HG02642 (cell line): ENCODE measurements around the gene ENDOU.

ENCODE experiments used
- ATAC-seq: cut with Tn5 transposase; IDR thresholded peaks from one replicate; pipeline ENCODE4 v1.9.1; 2021; ENCODE audit warnings: mild to moderate bottlenecking; ENCODE audit not compliant: unreplicated experiment, poor library complexity

The ENDOU gene

DNA sequence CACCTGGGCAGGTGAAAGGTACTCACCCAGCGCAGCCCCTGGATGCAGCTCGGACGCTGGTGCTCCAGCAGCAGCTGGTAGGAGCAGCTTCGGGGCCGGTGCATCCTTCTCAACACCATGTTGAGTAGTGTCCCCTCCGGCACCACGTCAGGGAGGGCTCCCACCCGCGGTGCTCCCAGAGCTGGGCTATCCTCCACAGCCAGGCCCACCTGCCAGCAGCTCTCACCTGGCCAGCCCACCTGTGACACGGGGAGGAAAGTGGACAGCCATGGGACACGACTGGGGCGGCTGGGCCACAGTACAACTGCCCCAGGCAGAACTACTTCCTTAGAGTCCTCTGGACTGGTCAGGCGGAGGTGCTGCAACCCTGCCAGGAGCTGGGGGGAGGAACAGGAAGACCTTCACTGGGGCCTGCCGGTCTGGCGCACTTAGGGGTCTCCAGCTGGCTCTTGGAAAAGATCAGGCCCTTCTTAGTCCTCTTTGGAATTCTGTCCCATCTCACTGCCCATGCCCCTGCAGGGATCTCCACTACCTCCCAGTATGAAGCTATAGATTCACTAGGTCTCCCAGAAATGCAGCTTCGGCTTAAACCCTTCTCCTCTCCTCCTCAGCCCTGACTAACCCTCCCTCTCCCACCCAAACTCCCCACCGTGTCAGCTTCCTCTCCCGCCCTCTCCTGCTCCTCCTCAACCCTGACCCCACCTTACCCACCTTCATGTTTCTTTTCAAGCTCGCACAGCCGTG, 32.7 kb upstream of the ENDOU start:
- no peak for ATAC-seq

DNA sequence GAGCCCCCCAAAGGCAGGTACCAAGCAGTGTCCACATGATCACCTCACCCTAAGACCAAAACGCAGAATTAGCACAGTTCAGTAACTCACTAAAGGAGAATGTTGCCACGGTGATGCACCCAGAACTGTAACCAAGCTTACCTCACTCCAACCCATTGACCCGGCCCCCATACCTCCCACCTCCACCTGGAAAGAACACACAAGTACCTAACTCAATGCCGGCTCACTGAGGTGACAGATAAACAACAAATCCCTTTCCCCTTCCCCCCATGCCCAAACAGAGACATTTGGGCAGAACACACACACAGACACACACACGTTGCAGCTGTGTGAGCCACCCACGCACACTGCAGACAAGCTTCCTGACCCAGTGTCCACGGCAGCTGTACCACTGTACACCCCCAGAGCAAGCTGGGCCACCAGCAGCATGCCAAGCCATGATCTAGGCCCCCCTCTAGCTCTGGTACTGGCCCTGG, 32.1 kb upstream of the ENDOU start:
- no peak for ATAC-seq

DNA sequence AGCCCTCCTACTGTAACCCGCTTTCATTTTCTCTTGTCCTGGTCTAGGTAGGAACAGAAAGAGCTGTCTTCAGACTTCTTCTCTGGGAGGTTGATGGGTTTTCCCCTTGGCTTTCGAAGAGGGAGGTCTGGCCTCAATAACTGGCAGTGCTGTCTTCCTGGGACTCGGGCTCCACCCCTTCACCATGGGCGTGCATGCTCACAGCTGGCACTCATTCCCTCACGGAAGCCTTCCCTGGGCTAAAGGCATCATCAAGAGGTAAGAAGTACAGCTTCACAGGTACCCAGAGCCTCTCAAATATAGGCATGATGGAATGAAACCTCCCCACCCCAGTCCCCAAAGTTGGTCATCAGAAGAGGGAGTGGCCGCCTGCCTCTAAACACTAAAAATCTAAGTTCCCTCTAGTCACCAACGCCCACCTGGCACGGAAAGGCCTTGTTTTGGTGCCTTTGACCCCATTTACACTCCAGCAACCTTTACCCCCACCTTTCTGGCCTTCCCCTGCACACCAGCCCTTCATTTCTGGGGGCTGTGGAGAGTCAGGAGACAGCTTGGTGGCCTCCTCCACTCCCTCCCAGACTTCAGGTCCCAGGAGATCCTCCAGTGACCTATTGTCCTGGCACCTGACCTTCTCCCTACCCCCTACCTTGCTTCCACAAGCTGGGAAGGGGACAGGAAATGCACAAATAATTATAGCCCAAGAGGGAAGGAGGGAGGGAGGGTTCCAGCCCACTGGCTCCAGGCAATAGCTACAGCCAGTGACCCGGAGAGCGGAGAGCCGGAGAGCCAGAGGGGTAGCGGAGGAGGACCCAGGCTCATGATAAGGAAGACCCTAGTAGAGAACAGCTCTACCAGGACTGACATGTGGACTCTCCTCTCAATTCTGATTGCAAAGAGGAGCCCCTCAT, 30.6 kb upstream of the ENDOU start:
- ATAC-seq = peak; percentile 70

DNA sequence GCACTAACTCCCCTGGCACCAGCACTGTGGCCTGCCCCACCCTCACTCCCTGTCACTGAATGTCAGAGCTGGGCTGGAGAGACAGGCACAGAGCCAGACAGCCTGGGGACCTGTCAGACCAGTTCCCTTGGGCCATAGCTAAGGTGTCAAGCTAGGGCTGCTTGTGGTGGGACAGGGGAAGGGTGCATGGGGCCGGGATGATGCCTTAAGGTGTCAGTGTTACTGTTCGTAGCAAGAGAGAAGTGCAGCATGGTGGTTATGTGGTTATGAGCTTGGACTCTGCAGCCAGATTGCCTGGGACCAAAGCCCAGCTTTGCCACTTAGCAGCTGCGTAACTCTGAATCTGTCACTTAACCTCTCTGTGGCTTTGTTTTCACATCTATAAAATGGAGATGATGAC, 29.6 kb upstream of the ENDOU start:
- peak; percentile 13 for ATAC-seq

DNA sequence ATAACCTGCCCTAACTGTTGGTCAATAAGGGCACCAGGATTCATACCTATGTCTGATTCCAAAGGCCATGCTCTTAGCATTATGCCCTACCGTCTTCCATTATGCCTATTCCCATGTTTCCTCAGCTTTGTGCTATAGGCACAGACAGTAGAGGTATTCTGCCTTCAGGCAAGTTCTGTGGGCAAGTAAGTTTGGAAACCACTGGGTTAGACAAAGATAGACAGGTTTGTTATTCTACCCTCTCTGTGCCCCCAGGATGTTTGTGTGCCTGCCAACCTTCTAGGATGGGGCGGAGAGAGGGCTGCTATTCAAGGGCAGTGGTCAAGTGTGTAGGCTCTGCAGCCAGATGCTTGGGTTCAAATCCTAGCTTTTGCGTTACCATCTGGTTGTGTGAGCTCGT, 28.8 kb upstream of the ENDOU start:
- no peak for ATAC-seq

DNA sequence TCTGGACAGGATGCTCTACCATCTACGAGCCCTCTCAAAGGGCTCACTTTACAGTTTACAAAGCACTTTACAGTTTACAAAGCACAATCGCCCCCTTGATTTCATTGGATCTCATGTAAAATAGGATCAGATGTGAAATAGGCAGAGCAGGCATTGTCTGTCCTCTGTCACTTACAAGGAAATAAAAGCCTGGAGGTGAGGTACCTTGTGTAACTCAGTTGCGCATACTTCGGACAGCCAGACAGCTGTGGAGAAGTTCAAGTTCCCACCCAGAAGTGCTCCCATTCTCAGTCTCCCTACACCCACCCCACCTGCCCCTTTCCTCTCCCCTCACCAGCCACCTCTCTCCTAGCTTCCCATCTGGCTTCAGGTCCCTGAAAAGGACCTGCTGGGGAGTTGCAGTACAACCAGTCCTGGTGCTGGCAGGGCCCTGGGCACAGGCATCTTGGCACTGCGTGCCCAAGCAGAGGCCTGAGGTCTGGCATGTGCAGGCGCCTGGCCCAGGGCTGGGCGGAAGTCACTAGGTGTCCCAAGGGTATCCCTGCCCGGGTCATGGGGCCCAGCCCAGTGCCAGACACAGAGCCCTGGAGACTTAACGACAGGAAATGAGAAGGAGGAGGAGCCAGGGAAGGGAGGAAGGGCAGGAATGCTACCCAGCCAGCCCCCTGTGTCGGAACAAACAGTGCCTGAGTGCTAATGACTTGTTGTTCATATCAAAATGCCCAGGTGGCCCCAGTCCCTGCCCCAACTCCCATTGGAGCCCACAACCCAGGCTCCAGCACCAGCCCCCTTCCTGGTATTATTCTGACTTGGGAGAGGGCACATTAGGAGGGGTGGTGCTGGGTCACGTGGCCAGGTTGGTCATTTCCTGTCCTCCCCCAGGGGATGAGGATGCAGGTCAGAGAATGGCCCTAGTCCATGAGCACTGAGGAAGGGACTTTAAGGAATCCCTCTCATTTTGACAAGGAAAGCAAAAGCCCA, 28.0 kb upstream of the ENDOU start:
- no peak for ATAC-seq

DNA sequence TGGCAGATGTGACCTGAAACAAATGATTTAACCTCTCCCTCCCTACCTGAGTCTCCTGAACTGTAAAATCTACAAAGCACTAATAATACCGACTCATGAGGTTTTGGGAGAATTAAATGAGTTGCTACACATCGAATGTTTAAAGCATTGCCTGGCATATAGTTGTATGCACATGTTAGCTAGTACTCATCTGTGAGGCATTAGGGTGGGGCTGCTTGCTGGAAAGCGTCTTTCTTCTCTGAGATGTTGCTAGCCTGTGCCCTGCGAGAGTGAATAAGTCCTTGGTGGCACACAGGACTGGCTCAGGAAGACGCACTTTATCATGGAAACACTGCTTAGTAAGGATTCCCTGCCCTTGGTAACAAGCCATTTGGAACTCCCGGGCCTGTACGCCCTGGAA, 27.3 kb upstream of the ENDOU start:
- no peak for ATAC-seq

DNA sequence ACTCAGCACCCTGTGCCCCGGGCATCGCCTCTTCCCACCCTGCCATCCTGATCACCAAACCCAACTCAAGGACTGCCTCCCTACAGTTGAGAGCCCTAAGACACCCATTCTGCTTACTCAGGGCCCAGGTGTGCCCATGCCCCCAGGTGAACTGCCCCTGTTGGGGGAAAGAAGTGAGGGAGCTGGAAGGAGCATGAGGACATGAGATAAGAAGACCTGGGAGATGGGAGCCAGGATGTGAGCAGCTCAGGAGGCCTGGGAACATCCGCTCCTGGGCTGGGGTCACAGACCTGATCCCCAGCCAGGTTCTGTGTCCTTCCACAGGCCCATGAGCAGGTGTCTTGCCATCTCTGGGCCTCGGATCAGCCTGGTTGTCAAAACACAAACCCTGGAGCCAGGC, 26.8 kb upstream of the ENDOU start:
- no peak for ATAC-seq

DNA sequence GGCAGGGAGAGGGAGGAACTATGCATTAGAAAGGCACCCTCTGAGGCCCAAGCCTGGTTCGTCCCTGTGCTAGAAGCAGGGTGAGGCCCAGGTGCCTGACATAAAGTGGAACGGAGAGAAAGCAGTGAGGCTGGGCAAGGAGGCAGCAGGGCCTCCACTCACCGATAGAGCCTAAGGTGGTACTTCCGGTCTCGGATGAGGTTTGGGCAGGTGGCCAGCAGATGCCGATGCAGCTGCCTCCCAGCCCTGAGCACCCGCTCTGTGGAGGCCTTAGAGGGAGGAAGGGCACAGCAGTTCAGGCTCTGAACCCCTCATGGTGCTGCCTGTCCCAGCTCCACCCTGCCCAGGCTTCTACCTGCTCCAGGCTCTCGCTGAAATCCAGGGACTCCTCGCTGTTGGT, 26.3 kb upstream of the ENDOU start:
- ATAC-seq = no peak

DNA sequence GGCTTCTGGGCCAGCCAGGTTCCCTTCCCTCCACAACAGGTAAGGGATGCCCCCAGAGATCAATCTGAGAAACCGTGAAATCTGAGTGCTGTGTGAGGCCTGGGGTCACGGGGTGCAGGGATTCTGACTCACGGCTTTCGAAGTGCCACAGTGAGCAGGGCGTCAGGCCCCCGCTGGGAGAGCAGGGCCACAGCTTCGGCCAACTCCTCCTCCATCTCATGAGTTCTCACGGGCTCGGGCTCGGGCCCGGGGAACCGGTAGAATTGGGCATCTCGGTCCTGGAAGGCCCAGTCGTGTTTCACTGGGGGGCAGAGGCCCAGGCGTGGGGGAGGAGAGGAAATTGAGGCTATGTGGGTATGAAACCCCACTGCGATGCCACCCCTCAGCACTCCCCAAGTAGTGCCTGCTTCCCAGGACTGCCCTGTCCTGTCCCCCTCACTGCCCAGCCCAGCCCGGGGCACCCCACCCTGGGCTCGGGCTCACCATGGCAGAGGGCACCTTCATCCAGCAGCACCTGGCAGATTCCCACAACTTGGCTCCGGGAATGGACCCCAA, 25.7 kb upstream of the ENDOU start:
- ATAC-seq = no peak

DNA sequence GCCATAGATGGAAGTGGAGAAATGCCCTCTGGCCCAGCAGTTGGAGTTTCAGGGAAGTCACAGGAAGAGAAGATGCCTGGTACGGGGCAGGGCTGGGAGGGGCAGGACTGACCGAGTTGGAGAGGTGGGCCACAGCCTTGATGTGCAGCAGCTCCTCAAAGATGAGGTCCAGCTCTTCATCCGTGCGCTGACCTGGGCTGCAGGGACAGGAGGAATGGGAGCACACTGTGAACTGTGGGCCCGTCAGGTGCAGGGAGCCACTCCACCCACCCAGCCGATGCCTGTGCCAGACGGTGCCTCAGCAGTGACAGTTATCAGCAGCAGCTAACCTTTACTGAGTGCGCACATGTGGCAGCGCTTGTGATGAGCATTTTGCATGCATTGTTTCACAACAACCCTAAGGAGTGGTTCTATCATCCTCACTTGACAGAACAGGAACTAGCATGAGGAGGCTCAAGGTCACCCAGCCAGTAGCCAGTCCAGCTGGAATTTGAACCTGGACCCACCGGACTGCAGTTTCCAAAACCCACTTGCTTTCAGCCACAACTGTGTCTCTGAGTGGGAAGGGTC, 25.0 kb upstream of the ENDOU start:
- ATAC-seq = no peak

DNA sequence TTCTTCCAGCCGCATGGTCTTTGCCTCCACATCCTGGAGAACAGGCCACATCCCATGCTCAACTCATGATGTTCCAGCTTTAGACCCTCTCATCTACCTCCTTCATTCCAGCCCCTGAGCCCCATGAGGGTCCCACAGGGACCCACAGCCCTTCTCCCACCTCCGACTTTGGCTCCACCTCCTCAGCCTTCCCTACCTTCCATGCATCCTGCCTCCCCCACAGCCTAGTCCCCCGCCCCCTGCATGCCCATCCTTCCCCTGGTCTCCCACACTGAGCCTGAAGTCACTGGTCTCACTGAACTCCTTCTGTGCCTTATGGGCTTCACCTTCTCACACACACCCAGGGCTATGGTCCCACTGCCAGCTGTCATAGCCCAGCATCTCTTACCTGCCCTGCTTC, 23.6 kb upstream of the ENDOU start:
- no peak for ATAC-seq

DNA sequence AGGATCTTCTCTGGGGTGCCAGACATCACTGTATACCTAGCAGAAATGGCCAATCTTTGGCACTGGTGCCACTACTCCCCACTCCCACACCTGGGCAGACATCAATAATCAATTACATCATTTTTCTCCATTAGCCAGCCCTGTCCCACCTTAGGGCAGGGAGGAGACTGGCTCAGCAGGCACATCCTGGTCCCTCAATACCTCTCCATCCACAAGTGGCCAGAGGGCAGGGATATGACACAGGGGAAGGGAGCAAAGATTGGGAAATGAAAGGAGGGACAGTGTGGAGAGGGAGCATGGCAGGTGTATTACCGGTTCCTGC, 23.2 kb upstream of the ENDOU start:
- no peak for ATAC-seq

DNA sequence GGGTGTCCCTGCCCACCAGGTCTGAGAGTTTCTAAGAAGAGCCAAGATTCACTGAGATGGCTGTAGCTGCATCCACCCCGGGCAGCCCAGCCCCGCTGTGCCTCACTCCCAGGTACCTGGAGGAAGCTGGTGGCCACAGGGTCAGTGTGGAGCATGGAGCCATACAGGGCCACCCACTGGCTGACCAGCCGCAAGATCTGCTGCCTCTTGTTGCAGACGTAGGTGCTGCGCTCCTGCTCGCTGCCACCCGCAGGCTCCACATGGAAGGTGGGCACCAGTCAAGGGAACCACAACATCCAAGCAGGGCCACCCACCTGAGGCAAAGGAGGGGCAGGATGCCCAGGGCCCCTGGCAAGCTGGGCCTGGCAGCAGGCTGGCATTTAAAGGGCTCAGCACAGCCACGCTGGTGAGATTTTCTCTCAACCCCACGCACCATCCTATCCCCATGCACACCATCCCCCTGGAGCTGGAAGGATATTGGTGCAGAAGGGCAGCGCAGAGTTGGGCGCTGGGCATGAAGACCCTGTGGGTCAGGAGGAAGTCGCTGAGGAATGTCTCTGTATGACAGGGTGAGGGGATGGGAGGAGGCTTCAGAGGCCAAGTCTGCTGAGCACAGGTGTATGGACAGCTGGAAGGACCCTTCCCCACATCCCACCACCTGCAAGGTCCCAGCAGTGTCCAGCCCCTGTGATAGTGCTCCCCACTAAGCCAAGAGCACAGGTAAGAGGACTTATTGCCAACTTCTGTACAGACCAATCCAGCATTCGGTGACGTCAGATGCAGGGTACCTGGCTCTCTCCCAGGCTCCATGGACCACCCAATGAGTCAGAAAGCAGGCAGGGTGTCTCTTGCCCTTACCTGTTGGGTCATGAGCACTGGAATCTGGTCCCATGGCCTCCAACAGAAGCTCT, 22.6 kb upstream of the ENDOU start:
- ATAC-seq = no peak

DNA sequence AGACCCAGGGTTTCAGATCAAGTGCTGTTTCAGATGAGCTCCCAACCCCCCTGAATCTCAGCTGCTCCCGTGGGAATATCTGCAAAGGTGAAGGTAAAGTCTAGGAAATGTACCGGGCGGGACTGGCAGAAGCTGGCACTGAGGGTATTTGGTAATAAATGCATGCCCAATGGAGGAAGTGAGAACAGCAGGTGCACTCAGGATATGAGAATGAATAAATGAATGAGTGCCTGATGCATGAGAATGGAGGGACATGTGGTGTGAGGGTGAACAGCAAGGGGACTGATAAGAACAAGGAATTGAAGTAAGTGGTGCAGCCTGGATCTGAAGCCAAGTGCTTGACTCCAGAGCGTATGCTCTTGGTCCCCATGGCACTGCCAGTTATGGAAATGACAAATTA, 21.8 kb upstream of the ENDOU start:
- ATAC-seq = no peak

DNA sequence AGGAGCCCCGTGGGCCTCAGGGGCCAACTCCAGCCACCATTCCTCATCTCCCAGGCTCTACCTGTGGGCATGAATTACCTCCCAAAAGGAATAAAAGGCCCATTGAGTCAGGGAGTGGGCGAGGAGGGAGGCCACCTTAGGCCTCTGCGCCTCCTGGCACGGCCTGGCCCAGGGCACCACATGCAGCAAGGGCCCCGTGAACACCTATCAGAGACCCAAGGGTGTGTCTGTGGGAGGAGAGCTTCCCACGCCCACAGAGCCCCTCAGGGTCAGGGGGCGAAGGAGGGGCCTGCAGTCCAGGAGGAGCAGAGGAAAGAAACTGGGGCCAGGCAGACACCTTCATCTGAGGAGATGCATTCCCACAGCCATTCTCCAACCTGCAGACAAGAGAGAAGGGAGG, 21.2 kb upstream of the ENDOU start:
- ATAC-seq = no peak

DNA sequence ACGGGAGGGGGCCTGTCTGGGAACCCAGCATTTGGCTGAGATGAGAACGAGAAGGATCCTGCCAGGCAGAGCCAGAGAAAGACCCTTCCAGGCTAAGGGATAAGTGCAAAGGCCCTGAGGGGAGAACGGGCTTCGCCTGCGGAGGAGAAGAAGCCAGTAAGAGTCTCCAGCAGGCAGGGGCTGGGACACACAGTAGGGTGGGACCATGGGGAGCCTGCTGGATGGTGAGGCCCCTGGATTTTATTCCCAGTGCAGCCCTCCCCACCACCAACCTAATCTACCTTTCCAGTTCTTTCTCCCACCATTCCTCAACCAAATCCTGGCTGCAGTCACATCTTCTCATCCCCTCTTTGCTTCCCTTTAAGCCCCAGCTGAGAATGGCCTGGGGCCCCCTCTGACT, 20.8 kb upstream of the ENDOU start:
- no peak for ATAC-seq

DNA sequence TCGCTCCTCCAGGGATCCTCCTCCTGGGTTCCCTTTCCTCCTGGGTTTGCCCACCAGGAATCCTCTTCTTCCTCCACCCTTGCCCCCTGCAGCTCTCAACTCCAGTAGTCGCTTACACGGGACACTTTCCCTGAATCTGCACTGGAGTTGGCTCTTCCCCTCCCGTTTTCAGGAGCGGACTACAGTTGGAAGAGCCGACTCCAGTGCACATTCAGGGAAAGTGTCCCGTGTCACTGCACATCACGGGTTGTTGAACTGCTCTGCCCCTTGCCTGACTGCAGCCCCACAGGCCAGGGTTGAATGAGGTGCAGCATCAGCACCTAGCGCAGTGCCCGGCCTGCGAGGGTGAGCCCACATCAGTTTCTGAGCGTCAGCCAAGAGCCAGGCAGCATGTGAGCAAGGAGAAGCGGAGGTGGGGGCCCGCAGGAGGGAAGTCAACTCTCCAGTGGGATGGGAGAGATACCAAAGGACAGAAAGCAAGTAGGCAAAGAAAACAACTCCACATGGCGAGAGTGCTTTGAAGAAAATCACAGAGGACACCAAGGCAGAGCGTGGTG, 20.3 kb upstream of the ENDOU start:
- ATAC-seq = no peak
